Neural cell (in vitro differentiated cells): Measurements from ENCODE around the gene GCLM. TPM values are rescaled to one million over a fixed set of nuclear protein-coding genes. Genes with fewer than 3 reads are reported as not detected.

Experiments
- H2AFZ ChIP-seq: fragments of 200-600, 300-800 bp; sonication (generic), shearing (Covaris generic); 2 replicates; pipeline ENCODE4 v1.6.0; 2014; ENCODE audit warnings: low read depth, mild to moderate bottlenecking, antibody characterized with exemption, low read length, moderate library complexity
- H3F3A ChIP-seq: fragments of 200-600 bp; shearing (Covaris generic); 2 replicates; pipeline ENCODE4 v1.6.1; 2016; ENCODE audit warnings: mild to moderate bottlenecking, moderate library complexity, mixed read lengths, antibody characterized with exemption, low read length; ENCODE audit not compliant: insufficient read depth, poor library complexity, severe bottlenecking
- H3K27ac ChIP-seq: fragments of 200-600, 300-800 bp; sonication (generic), shearing (Covaris generic); 2 replicates; pipeline ENCODE4 v1.5.1; 2014; ENCODE audit warnings: mild to moderate bottlenecking, low read length, moderate library complexity
- H3K27me3 ChIP-seq: fragments of 300-800, 200-600 bp; sonication (generic), shearing (Covaris generic); 2 replicates; pipeline ENCODE4 v1.6.0; 2014; ENCODE audit warnings: mild to moderate bottlenecking, low read depth, low read length, moderate library complexity; ENCODE audit not compliant: insufficient read depth
- H3K36me3 ChIP-seq: fragments of 300-800, 200-600 bp; sonication (generic), shearing (Covaris generic); 2 replicates; pipeline ENCODE4 v1.5.1; 2014; ENCODE audit warnings: mild to moderate bottlenecking, antibody characterized with exemption, low read length, moderate library complexity; ENCODE audit not compliant: insufficient read depth
- H3K4me2 ChIP-seq: fragments of 300-800, 200-600 bp; sonication (generic), shearing (Covaris generic); 2 replicates; pipeline ENCODE4 v1.6.0; 2014; ENCODE audit warnings: mild to moderate bottlenecking, low read length
- H3K4me3 ChIP-seq: fragments of 300-800, 200-600 bp; sonication (generic), shearing (Covaris generic); 2 replicates; pipeline ENCODE4 v1.5.1; 2014; ENCODE audit warnings: mild to moderate bottlenecking, low read length, moderate library complexity
- H3K79me2 ChIP-seq: fragments of 200-600 bp; shearing (Covaris generic); replicated peaks from 2 replicates; pipeline ENCODE4 v1.6.0; 2014; ENCODE audit warnings: mild to moderate bottlenecking, low read length, moderate library complexity; ENCODE audit not compliant: insufficient read depth
- H3K9ac ChIP-seq: fragments of 300-800, 200-600 bp; sonication (generic), shearing (Covaris generic); 2 replicates; pipeline ENCODE4 v1.6.1; 2016; ENCODE audit warnings: mild to moderate bottlenecking, low read length, mixed read lengths
- H3K9me2 ChIP-seq: fragments of 200-600 bp; shearing (Covaris generic); 2 replicates; pipeline ENCODE4 v1.6.1; 2016; ENCODE audit warnings: mild to moderate bottlenecking, low read length, mixed read lengths; ENCODE audit not compliant: insufficient read depth
- H3K9me3 ChIP-seq: fragments of 200-600, 300-800 bp; sonication (generic), shearing (Covaris generic); 2 replicates; pipeline ENCODE4 v1.6.1; 2016; ENCODE audit warnings: mild to moderate bottlenecking, mixed run types, low read length, moderate library complexity, mixed read lengths
- H4K20me1 ChIP-seq: fragments of 200-600 bp; shearing (Covaris generic); 2 replicates; pipeline ENCODE4 v1.6.1; 2016; ENCODE audit warnings: mild to moderate bottlenecking, mixed run types; ENCODE audit not compliant: insufficient read depth
- CTCF ChIP-seq: fragments of 450-650 bp; IDR thresholded peaks from 2 replicates; pipeline ENCODE4 v1.5.1; 2014; ENCODE audit warnings: antibody characterized with exemption, mild to moderate bottlenecking, moderate library complexity; ENCODE audit not compliant: poor library complexity, severe bottlenecking
- EP300 ChIP-seq: fragments of 450-650 bp; conservative IDR thresholded peaks from 2 replicates; pipeline ENCODE4 v1.6.1; 2014; ENCODE audit warnings: antibody characterized with exemption, mild to moderate bottlenecking, moderate library complexity; ENCODE audit not compliant: poor library complexity, severe bottlenecking
- EZH2 ChIP-seq: fragments of 200-600, 300-800 bp; shearing (Covaris generic), sonication (generic); IDR thresholded peaks from 2 replicates; pipeline ENCODE4 v1.6.1; 2014; ENCODE audit warnings: antibody characterized with exemption, low read length, borderline replicate concordance, mild to moderate bottlenecking; ENCODE audit not compliant: insufficient read depth, poor library complexity, severe bottlenecking
- MXI1 ChIP-seq: fragments of 450-650 bp; conservative IDR thresholded peaks from 2 replicates; pipeline ENCODE4 v1.6.1; 2014; ENCODE audit warnings: antibody characterized with exemption, mild to moderate bottlenecking; ENCODE audit not compliant: poor library complexity, severe bottlenecking
- POLR2AphosphoS5 ChIP-seq: IDR thresholded peaks from 2 replicates; pipeline ENCODE4 v1.6.1; 2012
- RAD21 ChIP-seq: fragments of 450-650 bp; conservative IDR thresholded peaks from 2 replicates; pipeline ENCODE4 v1.6.1; 2014; ENCODE audit warnings: antibody characterized with exemption, mild to moderate bottlenecking, moderate library complexity
- REST ChIP-seq: IDR thresholded peaks from 2 replicates; pipeline ENCODE4 v1.6.1; 2012; ENCODE audit warnings: borderline replicate concordance
- SMC3 ChIP-seq: fragments of 450-650 bp; conservative IDR thresholded peaks from 2 replicates; pipeline ENCODE4 v1.6.1; 2014; ENCODE audit warnings: antibody characterized with exemption, mild to moderate bottlenecking, moderate library complexity; ENCODE audit not compliant: poor library complexity
- TAF1 ChIP-seq: IDR thresholded peaks from 2 replicates; pipeline ENCODE4 v1.6.1; 2012; ENCODE audit warnings: low read depth
- polyA plus RNA-seq: library from polyadenylated mRNA; depleted of rRNA; stranded (reverse); fragments of >200 nt; gene quantifications from 2 replicates; pipeline ENCODE4 v1.2.3, GENCODE V29; 2014

Gene GCLM
- polyA plus RNA-seq, 1 donor from 2014 or later = 3.7 TPM

- TF ChIP-seq TAF1 (no peak), MXI1 (no peak), RAD21 (no peak), CTCF (no peak), SMC3 (no peak), EZH2 (no peak), EP300 (no peak), REST (no peak), POLR2AphosphoS5 (no peak)
- no peaks in the 10 kb centered on the region for H4K20me1 ChIP-seq
- no peaks in the 10 kb centered on the region for H3K9me2 ChIP-seq
- no peaks in the 10 kb centered on the region for H3F3A ChIP-seq
- peaks cover 4% of the 10 kb centered on the region for H3K36me3 ChIP-seq
- H3K79me2 ChIP-seq = peaks cover 30% of the 10 kb centered on the region
- no peak overlapping the region for H3K9ac ChIP-seq
- H3K27ac ChIP-seq = no peak overlapping the region
- no peaks in the 10 kb centered on the region for H3K9me3 ChIP-seq
- no peak overlapping the region for H2AFZ ChIP-seq
- H3K4me3 ChIP-seq = peak overlapping the region; percentile 92
- no peaks in the 10 kb centered on the region for H3K27me3 ChIP-seq
- H3K4me2 ChIP-seq = peak overlapping the region; percentile 89
Measured at GRCh38 chr1:93877529-93877928, 31.7 kb downstream of the GCLM start.

- Histone ChIP-seq H4K20me1 (no peaks in the 10 kb centered on the region), H3F3A (no peaks in the 10 kb centered on the region), H3K36me3 (peaks cover 11% of the 10 kb centered on the region), H3K4me2 (no peak overlapping the region), H3K27me3 (no peaks in the 10 kb centered on the region), H3K9me3 (no peaks in the 10 kb centered on the region), H3K9me2 (no peaks in the 10 kb centered on the region), H3K27ac (no peak overlapping the region), H3K79me2 (peaks cover 30% of the 10 kb centered on the region), H2AFZ (no peak overlapping the region), H3K4me3 (peak overlapping the region; percentile 27), H3K9ac (no peak overlapping the region)
- TF ChIP-seq REST (no peak), MXI1 (no peak), EP300 (no peak), SMC3 (no peak), EZH2 (no peak), RAD21 (no peak), CTCF (no peak), TAF1 (no peak), POLR2AphosphoS5 (no peak)
Measured at GRCh38 chr1:93876244-93876643, 33.0 kb downstream of the GCLM start.
